ENCODE results near the gene RAPGEF5.
"Not testable (repeated sequence)": the region's sequence is repeated elsewhere in the genome, so short reads cannot be mapped to it uniquely, and the experiment has no call there.

Gene RAPGEF5

DNA sequence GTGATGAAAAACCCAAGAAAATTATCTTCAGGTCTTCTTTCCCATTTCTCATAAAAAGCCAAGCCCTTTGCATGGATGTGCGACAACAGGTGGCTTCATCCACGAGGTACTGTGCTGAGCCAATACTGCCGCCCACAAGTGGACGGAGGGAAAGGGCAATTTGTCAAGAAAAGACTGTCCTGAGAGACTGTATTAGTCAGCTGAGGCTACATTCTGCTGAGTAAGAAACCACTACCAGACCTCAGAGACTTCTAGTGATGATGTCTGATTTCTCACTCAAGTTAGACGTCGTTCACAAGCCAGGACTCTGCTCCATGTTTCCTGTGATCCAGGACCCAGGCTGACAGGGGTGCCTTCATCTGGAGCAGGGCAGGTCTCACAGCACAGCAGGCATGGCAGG is 239.7 kb downstream of the RAPGEF5 start:
- DNase-seq (ENCODE audit: low read depth in 2 of 2), result no peak

DNA sequence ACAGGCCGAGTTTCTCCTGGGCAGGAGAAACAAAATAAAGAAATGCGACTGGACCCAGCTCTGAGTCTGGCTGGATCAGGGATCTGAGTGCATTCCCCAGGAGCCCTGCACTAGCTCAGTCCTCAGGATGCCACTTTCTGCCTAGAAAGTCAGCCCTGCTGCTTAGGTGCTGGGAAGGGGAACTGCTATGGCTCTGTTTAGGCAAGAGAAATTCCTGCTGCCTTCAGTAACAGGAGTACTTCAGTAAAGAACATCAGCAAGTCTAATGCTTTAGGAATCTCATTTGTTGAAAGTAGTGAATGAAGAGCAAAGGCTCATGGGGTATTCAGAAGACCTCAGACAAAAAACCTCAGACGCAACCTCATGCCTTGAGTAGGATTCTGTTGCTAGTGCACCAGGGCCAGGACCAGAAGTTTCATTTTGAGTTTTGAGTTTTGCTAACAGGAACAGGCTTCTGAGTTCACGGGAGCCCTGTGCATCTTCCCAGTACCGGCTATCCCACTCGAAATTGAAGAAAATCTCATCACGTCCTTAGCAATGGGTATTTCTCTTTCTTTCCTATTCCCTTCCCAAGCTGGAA is 240.4 kb downstream of the RAPGEF5 start:
- no peak for DNase-seq (ENCODE audit: low read depth in 2 of 2)

DNA sequence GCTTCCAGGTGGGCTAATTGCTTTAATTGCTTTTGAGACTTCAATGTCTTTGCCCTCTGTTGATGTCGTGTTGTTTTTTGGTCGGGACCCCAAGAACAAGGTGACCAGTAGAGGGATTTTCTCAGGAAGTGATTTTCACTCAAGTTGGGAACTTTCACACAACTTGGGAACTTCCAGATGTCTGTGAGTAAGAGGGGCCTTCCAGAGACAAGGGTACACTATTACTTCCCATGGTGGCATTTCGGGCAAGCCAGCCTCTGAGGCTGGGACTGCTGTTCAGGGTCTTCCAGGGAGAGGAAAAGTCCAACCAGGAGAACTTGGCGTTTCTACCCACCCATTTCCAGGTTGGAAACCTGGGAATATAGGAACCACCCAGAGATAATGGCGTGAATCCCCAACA is 241.3 kb downstream of the RAPGEF5 start:
- DNase-seq (ENCODE audit: low read depth in 2 of 2), result no peak

DNA sequence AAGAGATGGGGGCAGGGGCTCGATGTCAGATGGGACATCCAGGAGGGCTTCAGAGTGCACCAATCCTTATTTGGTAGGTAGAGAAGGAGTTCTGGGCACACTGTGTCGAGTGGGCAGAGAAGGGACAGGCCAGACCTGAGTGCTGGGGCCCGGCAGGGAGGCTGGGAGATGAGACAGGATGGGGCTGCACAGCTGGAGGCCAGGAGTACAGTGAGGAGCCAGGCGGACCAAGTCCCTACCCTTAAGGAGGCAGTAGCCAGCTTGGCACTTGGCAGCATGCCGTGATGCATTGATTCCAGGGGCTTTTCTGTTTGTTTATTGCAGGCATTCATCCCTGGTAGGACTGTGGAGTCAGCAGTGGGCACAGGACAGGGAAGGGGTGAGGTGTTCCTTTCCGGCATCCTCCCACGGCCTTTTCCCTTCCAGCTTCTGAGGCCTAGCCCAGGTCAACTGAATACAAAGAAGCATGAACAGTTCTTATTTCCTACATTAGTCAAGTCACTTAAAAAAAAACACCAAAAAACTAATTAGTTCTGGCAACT is 242.4 kb downstream of the RAPGEF5 start:
- DNase-seq (ENCODE audit: low read depth in 2 of 2), result no peak

DNA sequence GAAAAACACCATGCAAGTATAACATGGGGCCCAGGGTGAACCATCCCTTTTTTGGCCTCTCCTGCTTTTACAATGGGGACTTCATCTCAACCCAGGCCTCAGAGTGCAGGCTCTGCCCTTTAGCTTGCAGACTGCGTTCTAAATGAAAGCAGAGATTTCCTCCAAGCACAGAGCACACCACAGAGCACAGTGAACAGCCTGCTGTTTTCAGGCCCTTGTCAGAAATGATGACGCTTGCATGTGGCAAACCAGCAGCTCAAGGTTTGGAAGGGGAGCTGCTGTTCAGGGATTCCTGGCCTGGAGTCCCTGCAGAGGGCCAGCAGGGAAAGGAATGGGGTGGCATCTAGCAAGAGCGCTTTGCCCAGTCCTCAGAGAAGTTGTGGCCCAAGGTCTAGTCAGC is 243.9 kb downstream of the RAPGEF5 start:
- no peak for DNase-seq (ENCODE audit: low read depth in 2 of 2)

DNA sequence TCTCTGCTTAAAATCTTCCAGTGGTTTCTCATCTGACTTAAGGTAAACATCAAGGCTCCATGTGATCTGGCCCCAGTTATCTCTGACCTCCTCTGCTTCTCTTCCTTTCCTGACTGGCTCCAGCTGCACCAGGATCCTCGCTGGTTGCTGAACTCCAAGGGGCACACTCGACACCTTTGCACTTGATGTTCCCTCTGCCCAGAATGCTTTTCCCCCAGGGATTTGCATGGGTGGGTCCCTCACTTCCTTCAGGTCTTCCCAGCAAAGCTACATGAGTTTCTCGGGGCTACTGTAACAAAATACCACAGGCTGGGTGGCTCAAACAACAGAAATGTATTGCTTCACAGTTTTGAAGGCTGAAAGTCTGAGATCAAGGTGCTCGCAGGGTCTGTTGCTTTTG is 245.3 kb downstream of the RAPGEF5 start:
- DNase-seq (ENCODE audit: low read depth in 2 of 2), result no peak

DNA sequence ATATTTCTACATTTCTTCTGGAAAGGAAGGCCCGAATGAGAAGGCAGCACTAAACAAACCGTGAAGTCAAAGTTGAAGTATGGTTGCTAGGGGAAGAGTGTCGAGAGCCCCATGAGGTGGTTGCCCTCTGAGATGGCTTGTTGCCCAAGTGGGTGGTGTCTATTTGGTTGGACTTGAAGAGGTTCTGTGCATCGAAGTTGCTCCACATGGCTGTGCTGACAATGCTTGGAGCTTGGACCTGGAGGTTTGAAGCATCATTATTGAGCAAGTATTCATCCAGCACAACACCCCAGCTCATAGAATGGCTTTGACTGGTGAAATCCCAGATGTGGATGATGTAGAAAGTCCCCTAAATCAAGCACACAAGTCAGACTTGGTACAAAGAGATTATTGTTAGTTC is 246.1 kb downstream of the RAPGEF5 start:
- no peak for DNase-seq (ENCODE audit: low read depth in 2 of 2)

DNA sequence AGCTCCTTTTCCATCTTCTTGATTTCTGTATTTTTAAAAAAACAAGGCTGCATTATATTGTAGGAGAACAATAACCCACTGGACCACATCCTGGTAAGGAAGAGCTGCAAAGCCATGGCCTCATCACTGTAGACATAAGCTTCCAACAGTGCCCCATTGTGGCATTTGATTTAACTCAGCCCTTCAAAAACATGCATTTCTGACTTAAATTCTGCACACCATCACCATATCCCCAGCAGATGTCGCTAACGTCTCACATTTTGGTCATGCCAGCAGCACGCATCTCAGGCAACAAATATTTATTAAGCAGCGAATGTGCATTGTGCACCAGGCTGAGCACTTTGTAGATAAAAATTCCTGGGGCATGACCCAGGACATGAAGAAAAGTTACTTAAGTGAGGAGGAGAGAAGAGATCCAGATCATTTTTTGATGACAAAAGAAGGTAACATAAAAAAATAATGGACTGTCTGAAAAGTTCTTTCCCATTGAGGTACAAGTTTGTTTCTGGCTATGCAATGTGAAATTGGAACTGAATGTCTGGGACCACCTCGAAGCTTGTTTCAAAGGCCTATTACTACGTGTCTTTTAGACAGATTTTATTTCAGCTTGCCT is 246.6 kb downstream of the RAPGEF5 start:
- peak; percentile 31 to 44 for DNase-seq (ENCODE audit: low read depth in 2 of 2)

DNA sequence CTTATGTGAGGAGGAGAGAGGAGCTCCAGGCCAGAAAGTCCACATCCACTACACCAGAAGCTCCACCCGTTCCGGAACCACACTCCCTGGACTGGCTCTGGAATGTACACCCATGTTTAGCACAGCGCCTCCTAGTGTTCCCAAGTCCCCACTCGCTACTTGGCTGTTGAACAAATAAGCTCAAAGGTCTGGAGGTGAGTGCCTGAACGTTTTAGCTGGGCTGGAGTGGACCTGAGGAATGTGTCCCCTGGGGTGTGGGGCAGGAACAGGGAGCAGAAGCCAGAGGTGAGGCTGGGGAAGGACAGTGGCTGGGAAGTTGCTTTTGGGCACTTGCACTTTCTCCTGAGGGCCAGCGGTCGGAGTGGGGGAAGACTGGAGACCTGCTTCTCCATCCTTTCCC is 247.2 kb downstream of the RAPGEF5 start:
- peak; percentile 11 to 30 for DNase-seq (ENCODE audit: low read depth in 2 of 2)

DNA sequence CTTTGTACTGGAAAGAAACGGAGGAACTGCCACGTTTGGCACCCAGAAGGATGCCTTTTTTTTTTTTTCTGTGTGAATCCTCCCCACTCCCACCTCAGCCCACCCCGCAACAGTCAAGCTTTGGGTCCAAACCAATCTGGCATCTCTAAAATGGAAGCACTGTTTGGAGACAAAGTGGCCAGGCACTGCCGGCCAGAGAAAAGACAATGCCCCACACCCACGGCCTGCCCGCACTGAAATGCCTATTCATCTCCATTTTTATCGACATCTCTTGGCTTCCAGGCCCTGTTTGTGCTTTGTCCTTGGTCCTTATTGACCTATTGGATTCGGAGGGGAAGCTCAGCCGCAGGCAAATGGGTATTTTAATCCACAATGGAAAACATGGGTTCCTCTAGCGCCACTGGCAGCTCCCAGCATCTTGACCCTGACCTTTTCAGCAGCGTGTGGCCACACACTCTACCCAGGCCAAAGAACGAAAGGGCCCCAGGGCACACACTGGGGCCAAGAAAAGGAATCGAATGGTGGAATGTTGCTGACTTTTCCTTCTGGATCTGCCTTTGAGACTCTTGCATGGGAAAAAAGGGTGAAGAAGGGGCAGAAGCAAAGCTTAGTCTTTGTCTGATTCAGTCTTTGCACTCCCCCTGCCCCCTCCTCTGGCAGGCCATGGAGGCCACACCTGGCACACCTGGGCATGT is 248.7 kb downstream of the RAPGEF5 start:
- no peak for DNase-seq (ENCODE audit: low read depth in 2 of 2)

DNA sequence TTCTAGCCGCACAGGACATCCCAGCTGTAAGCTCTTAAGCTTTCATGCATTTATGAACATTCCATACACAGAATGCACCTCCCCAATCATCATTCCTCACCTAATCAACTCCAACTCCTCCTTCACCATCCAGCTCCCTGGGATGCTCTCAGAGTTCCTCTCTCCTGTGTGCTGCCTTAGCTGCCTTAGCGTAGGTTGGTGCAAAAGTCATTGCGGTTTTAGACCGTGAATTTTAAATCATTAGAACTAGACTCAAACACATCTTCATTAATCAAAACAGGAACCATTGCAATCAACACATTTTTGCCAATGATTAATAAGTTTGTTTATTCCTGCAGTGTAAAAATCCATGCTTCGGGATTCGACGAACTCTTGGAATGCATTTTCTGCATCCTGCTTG is 251.4 kb downstream of the RAPGEF5 start:
- DNase-seq (ENCODE audit: low read depth in 2 of 2), result no peak

DNA sequence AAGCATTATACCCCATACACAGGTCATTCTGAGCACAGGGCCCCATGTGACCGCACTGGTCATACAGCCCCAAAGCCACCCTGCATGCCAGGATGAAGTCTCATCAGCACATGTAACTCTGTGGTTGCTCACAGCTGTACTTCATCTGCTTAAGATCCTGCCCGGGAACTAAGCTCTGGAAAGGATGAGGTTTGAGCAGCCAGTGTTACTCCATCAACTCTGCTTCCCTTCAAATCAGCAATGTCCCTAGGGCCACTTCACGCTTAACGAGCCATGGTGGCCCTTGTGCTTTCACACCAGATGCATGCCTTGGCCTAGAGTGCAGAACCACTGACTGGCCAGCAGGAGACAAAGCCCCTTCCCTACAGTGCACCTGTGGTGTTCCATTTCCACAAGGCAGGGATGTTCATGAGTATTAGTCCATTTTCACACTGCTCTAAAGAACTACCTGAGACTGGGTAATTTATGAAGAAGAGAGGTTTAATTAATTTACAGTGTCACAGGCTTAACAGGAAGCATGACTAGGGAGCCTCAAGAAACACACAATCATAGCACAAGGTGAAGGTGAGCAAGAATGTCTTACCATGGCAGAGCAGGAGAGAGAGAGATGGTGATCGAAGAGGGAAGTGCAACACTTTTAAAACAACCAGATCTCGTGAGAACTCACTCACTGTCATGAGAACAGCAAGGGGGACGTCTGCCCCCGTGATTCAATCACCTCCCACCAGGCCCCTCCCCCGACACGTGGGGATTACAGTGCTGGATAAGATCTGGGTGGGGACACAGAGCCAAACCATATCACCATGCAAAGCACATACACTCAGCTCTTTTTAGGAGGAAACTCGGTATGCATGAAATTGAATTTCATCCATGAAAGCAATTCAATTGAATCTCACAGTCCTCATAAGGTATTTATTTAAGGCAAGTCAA is 262.3 kb downstream of the RAPGEF5 start:
- no peak for DNase-seq (ENCODE audit: low read depth in 2 of 2)

DNA sequence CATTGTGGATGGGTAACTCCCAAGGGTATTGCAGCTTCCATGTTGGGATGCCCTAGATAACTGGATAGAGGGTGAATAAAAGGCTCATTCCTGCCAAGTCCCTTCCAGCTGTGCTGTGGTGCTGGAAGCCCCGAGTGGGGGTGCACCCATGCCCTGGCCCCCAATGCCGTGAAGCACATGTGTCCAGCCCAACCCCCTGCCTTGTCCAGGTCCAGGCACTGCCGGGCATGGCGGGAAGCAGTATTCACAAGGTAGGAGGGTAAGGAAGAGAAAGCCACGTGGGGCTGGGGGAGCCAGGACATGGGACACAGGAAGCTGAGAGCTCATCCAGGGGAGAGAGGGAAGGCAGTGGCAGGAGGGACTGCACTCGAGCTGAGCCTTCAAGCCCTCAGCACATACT is 263.0 kb downstream of the RAPGEF5 start:
- no peak for DNase-seq (ENCODE audit: low read depth in 2 of 2)

DNA sequence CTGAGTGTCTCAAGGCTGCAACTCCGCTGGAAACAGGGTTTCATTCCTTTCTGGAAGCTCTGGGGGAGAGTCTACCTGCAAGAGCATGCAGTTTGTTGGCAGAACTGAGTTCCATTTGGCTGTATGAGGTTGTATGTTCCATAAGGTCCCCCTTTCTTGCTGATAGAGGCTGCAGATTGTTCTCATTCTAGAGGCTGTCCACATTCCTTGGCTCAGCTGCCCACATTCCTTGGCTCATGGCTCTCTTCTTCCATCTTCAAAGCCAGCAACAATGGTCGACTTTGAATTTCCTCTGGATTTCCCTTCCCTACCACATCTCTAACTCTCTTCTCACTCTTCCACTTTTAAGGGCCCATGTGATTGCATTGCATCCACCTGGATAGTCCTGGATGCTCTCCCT is 264.0 kb downstream of the RAPGEF5 start:
- no peak for DNase-seq (ENCODE audit: low read depth in 2 of 2)

DNA sequence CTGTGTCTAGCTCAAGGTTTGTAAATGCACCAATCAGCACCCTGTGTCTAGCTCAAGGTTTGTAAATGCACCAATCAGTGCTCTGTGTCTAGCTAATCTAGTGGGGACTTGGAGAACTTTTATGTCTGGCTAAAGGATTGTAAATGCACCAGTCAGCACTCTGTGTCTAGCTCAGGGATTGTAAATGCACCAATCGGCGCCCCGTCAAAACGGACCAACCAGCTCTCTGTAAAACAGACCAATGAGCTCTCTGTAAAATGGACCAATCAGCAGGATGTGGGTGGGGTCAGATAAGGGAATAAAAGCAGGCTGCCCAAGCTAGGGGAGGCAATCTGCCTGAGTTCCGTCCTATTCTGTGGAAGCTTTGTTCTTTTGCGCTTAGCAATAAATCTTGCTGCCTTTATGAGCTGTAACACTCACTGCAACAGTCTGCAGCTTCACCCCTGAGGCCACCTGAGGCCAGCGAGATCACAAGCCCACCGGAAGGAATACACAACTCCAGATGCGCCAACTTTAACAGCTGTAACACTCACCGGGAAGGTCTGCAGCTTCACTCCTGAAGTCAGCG is 265.9 kb downstream of the RAPGEF5 start:
- not testable (repeated sequence) for DNase-seq (ENCODE audit: low read depth in 2 of 2)

DNA sequence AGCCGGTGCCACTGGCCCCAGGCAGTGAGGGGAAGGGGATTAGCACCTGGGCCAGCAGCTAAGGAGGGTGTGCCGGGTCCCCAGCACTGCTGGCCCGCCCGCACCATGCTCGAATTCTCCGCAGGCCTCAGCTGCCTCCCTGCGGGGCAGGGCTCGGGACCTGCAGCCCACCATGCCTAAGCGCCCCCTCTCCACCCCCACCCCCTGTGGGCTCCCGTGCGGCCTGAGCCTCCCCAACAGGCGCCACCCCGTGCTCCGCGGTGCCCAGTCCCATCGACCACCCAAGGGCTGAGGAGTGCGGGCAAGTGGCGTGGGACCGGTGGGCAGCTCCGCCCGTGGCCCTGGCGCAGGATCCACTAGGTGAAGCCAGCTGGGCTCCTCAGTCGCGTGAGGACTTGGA is 266.4 kb downstream of the RAPGEF5 start:
- DNase-seq (ENCODE audit: low read depth in 2 of 2), result no peak

DNA sequence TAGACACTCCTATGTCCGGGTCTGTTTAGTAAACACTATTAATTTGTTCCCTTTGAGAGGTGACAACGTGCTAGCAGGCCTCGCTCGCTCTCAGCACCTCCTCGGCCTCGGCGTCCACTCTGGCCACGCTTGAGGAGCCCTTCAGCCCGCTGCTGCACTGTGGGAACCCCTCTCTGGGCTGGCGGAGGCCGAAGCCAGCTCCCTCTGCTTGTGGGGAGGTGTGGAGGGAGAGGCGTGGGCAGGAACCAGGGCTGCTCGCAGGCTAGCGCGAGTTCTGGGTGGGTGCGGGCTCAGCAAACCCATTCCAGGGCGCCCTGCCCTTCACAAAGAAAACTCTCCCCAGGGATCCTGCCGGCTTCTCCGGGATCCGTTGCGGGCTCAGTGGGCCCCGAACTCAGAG is 266.8 kb downstream of the RAPGEF5 start:
- DNase-seq (ENCODE audit: low read depth in 2 of 2), result no peak

DNA sequence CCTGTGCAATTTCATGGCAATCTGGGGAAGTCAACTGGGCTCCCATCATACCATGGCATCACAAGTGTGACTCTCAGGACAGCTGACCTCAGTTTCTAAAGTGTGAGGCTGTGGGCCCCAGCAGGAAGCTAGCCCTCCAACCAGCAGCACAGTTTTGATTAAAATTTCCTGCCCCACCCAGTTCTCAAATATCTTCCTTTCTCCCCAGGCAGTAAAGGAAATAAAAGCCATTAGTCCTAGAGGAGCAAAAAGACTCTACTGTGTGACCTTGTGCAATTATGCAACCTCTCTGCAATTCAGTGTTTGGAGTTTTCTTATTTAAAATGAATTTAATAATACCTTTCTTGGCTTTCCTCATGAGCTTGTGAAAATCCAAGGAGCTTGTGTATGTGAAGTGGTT is 268.1 kb downstream of the RAPGEF5 start:
- no peak for DNase-seq (ENCODE audit: low read depth in 2 of 2)

DNA sequence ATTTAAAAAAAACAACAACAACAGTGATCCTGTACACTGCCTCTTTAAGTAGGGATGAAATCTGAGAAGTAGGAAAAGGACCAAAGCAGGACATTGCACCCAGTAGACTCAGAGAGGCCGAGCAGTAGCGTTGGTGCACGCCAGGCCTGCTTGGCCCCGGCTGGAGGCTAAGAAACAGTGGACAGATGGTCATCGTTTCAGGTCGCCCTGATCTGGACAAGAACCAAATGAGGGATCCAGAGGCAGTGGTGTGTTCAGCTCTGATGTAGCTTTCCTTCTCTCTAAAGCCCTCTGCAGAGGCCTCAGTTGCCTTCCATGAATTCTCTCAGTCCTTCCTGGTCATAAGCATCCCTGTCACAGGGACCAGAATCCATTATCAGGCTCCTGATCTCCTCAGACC is 269.1 kb downstream of the RAPGEF5 start:
- DNase-seq (ENCODE audit: low read depth in 2 of 2), result no peak

DNA sequence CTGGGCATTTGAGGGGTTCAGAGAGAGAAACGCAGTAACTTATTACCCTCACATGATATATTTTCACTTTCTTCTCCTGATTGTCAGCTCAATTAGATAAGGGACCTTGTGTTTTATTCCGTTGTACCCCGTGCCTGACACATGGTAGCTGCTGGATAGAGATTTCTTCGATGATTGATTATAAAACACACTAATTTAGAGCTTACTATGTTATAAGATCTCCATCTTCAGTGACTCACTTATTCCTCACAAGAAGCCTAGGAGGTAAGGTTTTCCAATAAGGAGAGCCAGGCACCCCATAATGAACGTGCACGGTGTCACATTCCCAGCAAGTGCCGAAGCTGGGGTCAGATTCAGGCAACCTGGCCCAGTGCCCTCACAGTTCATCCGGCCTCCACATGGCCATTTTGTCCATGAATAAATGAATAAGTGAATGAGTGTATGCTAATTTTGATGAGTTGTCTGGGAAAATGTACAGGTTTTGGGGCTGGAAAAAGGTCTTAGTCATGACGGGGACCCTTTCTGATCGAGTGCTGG is 273.2 kb downstream of the RAPGEF5 start:
- no peak for DNase-seq (ENCODE audit: low read depth in 2 of 2)

DNA sequence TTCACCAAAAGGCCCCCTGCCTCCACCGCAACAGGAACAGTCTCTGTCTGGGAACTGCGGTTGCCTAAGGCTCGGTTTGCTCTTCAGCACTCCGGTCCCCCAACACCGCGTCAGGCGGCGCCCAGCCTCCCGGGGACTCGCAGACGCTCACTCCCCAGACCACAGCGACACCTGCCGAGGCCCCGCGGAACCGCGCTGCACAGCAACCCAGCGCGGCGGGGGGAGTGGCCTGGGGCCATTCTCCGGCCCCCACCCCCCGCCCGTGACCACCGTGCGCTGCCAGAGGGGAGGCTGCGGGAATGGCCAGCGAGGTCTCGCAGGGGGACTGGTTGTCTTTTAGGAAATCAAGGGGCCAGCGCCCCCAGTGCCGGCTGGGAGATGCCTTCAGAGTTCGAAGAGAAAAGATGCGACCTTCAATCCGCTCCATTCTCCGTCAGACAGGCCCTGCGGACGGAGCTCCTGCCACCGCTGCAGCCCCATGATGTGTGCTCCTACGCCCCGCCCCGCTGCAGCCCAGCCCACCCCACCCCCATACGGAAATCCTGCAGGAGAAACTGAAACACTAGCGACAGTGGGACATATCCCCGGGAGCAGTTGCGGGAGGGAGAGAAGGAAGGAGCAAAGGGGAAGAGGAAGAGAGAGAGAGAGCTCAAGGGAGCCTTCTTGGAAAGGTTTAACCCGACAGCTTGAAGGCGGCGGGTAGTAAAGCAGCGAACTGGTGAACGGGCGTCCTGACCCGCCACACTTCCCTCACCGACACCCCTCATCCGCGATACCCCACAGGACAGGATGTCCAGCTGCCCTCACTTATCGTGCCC is 273.9 kb downstream of the RAPGEF5 start:
- peak; percentile 79 to 84 for DNase-seq (ENCODE audit: low read depth in 2 of 2)

All from stimulated activated CD4-positive, alpha-beta T cell treated with anti-CD3 and anti-CD28 coated beads, Interleukin-4, amount 100 ng/mL, for 48 hours (primary cell).